Fibroblast of the aortic adventitia (primary cell): Measurements from ENCODE around the gene DBNDD2. TPM values are rescaled to one million over a fixed set of nuclear protein-coding genes. Genes with fewer than 3 reads are reported as not detected.

Source experiments
- DNase-seq: peaks from one replicate; pipeline ENCODE4 v3.0.0-alpha.2; 2010; ENCODE audit warnings: low read depth
- H3K4me3 ChIP-seq: 2 replicates; pipeline ENCODE4 v1.5.1; 2011; ENCODE audit warnings: low read depth, mild to moderate bottlenecking, control low read depth, low read length, moderate library complexity
- total RNA-seq: library from RNA; depleted of rRNA; stranded (reverse); fragments of >200 nt; gene quantifications from 2 replicates; pipeline ENCODE4 v1.2.3, GENCODE V29; 2012; ENCODE audit warnings: low replicate concordance
- TF ChIP-seq, protein P1 (sequence below): IDR thresholded peaks from 2 replicates; pipeline ENCODE4 v1.5.1; 2011; ENCODE audit warnings: mild to moderate bottlenecking, low read length, control low read depth, inconsistent platforms; ENCODE audit not compliant: insufficient read depth

Gene DBNDD2, protein sequence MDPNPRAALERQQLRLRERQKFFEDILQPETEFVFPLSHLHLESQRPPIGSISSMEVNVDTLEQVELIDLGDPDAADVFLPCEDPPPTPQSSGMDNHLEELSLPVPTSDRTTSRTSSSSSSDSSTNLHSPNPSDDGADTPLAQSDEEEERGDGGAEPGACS
- total RNA-seq, result 1.3 and 4.6 TPM in 2 replicates

DNA sequence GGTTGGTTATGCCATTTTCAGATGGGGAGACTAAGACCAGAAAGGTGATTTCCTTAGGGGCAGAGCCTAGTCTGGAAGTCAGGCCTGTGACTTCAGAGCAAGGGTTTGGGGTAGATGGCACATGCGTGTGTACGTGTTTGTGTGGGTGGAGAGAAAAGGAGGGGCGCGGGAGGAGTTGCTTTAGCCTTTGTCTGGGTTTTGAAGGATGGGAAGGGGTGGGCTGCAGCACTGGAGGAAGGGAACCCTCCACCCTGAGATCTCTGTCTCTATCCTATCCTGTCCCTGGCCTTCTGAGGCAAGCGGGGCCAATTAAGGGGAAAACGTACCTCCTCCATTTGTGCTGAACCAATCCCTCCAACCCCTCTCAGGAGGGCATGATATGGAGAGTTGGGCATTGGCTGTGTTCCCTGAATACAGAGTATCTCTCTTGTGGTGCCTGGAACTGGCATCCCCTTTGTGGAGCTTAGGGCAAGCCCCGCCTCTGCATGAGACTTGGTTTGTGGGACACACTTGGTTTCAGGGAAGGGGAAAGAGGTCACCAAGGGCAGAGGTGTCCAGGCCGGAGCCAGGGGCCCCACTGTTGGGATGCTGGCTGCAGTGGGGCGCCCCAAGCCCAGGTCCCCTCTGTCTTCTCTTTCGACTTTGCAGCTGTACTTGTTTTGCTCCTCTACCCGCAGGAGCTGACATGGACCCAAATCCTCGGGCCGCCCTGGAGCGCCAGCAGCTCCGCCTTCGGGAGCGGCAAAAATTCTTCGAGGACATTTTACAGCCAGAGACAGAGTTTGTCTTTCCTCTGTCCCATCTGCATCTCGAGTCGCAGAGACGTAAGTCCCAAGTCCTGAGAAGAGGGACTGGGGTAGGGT lies at the start of gene DBNDD2:
Gene DBNDD2 (plus strand): TSS at position 507 of the 863 bp plus-strand sequence. CDS start 179 bp downstream, at position 686.
- peak within 1 kb of the TSS; percentile 73 for H3K4me3 ChIP-seq
- no peak for DNase-seq
- TF ChIP-seq, protein P1, sequence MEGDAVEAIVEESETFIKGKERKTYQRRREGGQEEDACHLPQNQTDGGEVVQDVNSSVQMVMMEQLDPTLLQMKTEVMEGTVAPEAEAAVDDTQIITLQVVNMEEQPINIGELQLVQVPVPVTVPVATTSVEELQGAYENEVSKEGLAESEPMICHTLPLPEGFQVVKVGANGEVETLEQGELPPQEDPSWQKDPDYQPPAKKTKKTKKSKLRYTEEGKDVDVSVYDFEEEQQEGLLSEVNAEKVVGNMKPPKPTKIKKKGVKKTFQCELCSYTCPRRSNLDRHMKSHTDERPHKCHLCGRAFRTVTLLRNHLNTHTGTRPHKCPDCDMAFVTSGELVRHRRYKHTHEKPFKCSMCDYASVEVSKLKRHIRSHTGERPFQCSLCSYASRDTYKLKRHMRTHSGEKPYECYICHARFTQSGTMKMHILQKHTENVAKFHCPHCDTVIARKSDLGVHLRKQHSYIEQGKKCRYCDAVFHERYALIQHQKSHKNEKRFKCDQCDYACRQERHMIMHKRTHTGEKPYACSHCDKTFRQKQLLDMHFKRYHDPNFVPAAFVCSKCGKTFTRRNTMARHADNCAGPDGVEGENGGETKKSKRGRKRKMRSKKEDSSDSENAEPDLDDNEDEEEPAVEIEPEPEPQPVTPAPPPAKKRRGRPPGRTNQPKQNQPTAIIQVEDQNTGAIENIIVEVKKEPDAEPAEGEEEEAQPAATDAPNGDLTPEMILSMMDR, result no peak

DNA sequence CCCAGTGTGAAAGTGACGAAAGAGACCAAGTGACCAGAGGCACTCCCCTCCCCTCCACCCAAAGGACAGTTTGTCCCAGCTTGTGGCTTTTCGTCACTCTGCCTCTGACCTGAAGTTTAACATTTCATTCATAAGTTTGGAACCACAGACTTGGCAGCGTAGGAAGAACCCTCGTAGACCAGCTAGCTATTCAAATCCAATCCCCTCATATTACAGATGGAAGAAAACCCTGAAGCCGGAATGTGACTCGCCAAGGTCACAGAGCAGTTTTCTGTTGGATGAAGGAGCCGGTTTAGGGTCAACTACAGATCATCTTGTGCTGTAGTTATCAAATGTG lies 49.1 kb upstream of the DBNDD2 start:
- H3K4me3 ChIP-seq, result no peak overlapping the region
- DNase-seq, result no peak
- TF ChIP-seq, protein P1, result no peak

DNA sequence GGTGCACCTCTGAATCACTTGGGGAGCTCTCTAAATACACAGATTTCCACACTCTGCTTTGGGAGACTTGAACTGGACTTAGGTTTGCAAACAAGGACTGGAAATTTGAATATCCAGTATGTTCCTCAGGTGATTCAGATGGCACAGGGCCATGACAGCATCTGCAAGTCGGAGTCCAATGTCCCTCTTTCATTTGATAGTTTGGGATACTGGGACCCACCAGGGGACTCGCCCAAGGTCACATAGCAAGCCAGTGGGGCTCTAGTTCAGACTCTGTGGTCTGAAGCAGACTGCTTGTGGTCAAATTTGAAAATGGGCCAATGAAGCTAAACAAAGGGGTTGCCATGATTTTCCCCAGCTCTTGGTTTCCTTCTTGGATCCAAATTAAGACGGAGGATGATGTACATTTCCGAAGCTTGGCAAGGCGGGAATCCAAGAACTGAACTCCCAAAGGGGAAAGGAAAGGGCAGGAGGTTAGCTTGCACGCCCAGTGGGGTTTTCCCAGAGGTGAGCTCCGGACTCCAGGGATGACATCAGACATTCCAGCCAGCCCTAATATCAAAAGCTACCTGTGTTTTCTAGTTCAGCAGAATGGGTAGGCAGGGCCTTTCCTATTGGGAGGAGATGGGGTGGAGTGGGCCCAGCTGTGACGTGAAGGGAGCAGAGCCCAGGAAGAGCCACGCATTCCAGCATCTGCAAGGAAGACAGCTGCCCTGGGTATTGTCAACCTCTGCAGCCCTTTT lies 48.5 kb upstream of the DBNDD2 start:
- DNase-seq, result peak; percentile 67

DNA sequence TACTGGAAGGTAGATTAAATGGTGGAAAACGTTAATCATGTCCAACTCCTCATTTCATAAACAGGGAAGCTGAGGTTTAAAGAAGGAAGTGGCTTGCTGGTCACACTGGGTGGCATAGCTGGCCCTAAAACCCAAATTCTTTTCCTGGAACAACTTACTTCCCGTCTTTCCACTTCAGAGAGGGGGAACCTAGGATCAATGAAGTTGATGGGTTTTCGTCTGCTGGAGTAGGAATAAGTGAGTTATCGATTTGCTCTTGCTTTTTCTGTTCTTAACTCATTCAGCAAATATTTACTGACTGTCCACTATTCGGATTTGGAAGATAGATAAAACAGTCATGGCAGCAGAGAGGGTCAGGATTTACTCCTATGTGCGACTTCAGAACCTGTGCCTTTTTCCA lies 46.3 kb upstream of the DBNDD2 start:
- H3K4me3 ChIP-seq, result no peak overlapping the region
- DNase-seq, result no peak
- TF ChIP-seq, protein P1, result no peak

More for the DNA sequence above, 48.5 kb upstream of the DBNDD2 start:
- no peak overlapping the region for H3K4me3 ChIP-seq
- TF ChIP-seq, protein P1, result no peak

DNA sequence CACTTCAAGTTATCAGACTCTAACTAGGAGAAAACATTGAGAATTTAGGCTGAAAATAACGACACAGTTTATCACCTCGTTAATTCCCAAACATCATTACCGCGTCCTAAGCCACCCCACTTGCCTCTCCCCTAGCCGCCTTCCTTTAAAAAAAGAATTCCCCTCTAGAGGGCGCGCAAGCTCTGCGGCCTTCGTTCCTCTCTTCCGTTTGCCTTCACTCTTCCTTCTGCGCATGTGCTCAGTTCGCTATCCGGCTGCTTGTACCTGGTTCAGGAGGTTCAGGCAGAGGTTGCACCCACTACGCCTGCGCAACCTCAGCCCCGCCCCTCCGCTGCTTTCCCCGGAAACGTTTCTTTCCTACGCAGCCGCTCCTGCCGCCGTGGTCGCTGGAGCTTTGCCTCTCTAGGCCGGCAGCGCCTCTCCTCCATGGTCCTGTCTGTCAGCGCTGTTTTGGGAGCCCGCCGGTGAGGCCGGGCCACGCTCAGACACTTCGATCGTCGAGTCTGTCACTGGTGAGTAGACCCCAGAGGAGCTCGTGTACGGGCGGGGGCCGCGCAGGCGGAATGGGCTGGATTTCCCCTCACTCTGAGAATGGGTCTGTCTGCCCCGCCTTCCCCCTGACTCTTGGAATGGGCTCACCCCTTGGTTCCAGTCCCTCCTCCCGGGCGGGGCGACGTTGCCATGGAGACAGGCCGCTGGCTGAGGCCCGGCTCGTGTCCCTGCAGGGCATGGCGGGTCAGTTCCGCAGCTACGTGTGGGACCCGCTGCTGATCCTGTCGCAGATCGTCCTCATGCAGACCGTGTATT lies 45.1 kb upstream of the DBNDD2 start, which contains the start of gene SYS1:
Gene SYS1 (plus strand): TSS at position 353 of the 807 bp plus-strand sequence. CDS start 376 bp downstream, at position 729.
- TF ChIP-seq, protein P1, result peak; percentile 86
- H3K4me3 ChIP-seq, result peak within 1 kb of the TSS; percentile 96
- peak; percentile 99 for DNase-seq
